GM19372 (cell line): ENCODE results near the gene CES4A.
"Not testable (repeated sequence)": the region's sequence is repeated elsewhere in the genome, so short reads cannot be mapped to it uniquely, and the experiment has no call there.

Experiments
- ATAC-seq: cut with Tn5 transposase; IDR thresholded peaks from one replicate; pipeline ENCODE4 v1.9.1; 2021; ENCODE audit warnings: mild to moderate bottlenecking, low read depth, moderate library complexity; ENCODE audit not compliant: unreplicated experiment

Gene CES4A

DNA sequence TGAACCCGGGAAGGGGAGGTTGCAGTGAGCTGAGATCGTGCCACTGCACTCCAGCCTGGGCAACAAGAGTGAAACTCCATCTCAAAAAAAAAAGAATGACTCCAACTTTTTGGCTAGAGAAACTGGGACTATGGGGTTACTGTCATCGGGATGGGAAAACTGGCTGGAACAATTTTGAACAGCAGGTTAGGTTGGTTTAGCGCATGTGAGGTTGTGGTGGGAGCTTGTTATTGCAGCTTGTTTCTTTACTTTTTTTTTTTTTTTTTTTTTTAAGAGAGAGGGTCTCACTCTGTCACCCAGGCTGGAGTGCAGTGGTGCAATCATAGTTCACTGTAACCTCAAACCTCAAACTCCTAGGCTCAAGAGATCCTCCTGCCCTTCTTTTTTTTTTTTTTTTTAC is 53.1 kb downstream of the CES4A start:
- not testable (repeated sequence) for ATAC-seq

- ATAC-seq, result no peak
Measured at GRCh38 chr16:67043420-67043819, 55.0 kb downstream of the CES4A start.

DNA sequence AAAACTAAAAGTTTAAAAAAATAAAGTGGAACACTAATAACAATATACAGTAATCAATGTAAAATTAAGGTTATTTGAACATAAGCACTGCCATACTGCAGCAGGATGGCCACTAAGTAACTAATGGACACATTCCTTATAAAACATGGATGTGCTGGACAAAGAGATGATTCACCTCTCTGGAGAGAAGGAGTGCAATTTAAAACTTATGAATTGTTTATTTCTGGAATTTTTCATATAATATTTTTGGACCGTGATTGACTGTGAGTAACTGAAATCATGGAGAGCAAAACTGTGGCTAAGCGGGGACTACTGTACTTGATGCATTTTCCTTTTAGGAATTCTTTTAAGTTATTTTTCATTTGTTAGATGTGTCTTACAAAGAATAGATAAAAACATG is 62.4 kb downstream of the CES4A start:
- no peak for ATAC-seq

GRCh38 chr16:67052399-67052798 is 64.0 kb downstream of the CES4A start:
- no peak for ATAC-seq

GRCh38 chr16:67053767-67054334 is 65.5 kb downstream of the CES4A start:
- no peak for ATAC-seq

DNA sequence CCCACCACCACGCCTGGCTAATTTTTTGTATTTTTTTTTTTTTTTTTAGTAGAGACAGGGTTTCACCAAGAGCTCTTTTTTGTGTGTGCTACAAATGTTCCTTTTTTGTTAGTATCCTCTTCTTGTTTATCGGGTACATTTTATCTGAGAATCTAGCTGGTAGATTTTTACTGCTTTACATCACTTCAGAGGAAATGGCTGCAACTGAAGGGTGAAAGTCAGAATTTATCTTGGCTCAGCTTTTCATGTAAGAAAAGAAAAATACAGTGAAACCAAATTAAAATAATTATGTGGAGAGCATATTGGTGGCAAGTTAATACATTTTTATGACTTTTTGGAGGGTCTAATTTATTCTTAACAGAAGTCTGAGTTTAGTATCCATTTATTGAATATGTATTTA is 66.5 kb downstream of the CES4A start:
- ATAC-seq, result no peak

- no peak for ATAC-seq
Measured at GRCh38 chr16:67055712-67056487, 67.5 kb downstream of the CES4A start.
